T47D (cell line): ENCODE measurements around the gene CACNA2D4.

Experiments
- DNase-seq, 2 experiments: peaks; one replicate each; pipeline versions ENCODE4 v3.0.0 to v3.0.0-alpha.2; 2011 to 2012; ENCODE audit warnings: low read depth in 1 of 2, low spot score in 1 of 2
- JUND ChIP-seq: IDR thresholded peaks from 2 replicates; pipeline ENCODE4 v1.6.1; 2012; ENCODE audit warnings: low read depth
- in situ Hi-C: cut with HindIII; loops from 2 replicates; pipeline ENCODE4 v1.10.0; 2016; ENCODE audit warnings: low sequenced_read_pairs, low pct_unique_long_range_greater_than_20kb

CACNA2D4 gene

DNA sequence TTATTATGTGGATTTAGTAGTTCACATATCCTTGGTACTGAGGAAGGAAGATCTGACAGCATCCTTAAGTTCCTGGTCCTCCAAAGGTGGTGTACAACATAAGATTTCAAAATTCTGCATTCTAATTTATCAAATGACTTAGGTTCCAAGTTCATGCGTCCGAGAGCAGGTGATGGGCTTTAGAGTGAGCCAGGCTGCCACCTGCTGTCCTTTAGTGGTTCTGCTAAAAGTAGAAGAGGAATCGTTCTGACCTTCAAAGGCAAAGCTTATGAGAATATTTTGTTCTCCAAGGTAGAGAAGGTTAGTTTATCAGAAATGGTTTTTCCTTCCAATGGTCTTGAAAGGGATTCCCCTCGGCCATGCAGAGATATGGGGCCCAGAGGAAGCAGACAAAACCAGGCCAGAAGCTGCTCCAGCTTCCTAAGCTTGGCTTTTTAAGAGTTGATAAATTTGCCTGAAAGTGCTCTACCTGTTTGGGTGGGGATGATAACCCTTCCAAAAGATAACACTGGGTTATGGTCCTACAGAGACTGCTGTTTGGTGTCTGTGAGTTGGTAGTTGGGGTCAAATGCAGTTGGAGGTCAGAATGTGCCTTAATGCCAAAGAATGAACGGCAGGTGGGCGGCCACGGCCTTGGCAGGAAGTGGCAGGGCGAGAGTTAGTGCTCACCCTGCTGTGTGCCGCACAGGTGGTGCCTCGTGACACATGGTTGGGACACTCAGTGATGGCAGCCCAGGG, 127.2 kb downstream of the CACNA2D4 start:
- in situ Hi-C loops = no loop called here
- no peak for TF ChIP-seq JUND
- DNase-seq = peak; percentile 70 to 77

DNA sequence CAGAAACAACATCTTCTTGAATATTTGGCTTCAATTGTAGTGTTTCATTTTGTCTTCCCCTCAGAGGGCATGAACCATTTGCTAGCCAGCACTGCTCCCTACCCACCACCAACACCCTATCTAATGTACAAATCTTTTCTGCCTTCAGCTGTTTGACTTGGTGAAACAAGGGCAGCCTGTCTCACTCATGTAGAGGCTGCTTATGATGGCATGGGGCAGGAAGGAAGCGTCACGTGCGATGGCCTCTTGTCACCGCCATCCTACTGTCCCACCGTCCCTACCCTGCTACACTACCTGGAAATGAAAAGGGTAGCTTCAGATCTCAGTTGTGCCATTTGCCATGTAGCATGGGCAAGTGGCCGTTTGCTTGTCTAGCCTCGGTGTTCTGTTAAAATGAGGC, 128.0 kb downstream of the CACNA2D4 start:
- no peak for TF ChIP-seq JUND
- no peak for DNase-seq
- in situ Hi-C loops = no loop called here

DNA sequence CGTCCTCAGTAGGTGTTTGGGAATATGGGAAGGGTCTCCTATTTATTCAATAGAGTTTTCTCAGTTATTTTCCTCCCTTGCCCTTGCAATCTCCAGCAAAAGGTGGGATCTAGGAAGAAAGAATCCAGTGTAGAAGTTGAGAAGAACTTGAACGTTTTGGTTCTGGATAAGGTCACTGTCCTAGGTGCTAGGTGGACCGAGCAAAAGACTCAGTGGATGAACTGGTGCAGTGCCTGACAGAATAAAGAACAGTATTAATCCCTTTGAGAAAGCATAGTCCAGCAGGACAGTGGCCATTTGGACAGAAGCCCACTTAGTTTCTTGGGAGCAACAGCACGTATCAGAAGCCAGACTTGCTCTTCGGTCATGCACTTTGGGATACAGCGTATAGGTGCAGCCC, 130.7 kb downstream of the CACNA2D4 start:
- no peak for DNase-seq
- in situ Hi-C loops = no loop called here
- TF ChIP-seq JUND = no peak

DNA sequence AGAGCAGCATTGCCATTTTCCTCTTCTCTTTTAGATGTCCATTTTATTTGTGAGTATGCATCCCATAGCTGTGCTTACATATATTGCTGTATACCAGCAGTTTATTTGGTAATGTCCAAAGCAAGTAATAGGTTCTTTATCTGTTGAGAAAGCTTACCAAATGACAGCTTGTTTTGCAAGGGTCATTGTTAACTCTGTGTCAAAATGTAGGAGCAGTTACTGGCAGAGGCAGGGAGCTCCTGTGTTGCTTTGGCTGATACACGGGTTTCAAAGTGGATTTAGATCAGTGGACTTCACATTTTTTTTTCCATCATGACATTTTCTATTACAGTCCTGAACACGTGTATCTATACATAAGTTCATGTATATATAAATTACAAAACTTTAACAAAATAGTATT, 136.2 kb downstream of the CACNA2D4 start:
- no peak for TF ChIP-seq JUND
- in situ Hi-C loops = no loop called here
- DNase-seq = no peak

DNA sequence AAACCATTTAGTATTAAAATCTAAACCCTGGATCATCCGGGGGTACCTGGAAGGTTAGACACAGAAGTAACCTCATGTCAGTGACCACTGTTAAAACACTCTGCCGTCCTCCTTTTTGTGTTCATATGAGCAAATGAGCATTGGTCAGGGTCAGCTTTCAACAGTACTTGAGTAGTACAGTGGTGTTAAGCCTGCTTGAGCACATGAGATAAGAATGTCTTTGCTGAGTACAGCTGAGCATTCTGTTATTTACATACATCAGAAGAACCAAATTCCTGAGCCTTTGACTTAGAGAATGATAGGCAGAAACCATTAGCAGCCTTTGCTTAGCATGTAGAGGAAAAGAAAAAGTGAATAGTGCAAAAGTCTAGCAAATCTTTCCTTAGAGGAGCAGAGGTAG, 136.7 kb downstream of the CACNA2D4 start:
- in situ Hi-C loops = no loop called here
- no peak for TF ChIP-seq JUND
- DNase-seq = no peak

DNA sequence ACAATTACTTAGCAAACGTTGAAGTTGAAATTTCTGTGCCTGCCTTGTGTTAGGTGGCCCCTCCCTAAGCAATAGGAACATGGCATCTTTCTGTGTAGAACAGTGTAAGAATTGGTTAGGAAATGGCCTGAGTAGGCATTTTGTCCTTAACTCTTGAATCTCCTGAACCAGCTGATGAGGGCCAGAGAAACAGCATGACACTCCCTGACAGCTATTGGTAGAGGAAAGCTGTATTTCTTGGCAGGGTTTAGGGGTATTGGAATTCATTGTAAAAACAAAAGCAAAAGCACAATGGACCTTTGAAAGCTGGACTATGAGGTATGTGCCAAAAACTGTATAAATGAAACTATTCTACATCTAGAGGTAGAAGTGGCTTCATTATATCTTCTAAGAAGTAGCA, 138.7 kb downstream of the CACNA2D4 start:
- DNase-seq = no peak
- in situ Hi-C loops = no loop called here
- TF ChIP-seq JUND = no peak

DNA sequence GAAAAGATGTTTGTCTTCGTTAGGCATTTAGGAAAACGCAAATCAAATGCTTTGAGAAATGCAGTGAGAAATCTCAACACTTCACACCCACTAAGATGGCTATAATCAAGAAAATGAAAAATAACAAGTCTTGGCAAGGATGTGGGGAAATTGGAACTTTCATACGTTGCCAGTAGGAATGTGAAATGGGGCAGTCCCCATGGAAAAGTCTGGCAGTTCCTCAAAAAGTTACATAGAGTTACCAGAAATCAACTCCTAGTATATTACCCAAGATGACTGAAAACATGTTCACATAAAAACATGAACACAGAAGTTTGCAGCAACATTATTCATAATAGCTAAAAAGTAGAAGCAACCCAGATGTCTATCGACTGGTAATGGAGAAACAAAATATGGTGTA, 139.5 kb downstream of the CACNA2D4 start:
- in situ Hi-C loops = no loop called here
- DNase-seq = no peak
- TF ChIP-seq JUND = no peak

DNA sequence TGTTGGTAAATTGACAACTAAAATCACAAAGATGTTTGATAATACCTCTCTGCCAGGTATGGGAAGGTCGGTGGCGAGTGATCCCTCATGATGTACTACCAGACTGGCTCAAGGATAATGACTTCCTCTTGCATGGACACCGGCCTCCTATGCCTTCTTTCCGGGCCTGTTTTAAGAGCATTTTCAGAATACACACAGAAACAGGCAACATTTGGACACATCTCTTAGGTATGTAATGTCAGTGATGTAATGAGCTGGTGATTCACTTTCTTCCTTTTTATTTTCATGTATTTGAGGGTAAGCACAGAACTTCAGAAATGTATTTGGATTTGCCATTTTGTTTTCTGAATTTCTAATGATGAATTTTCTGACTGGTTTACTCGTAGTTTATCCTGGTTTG, 140.7 kb downstream of the CACNA2D4 start:
- TF ChIP-seq JUND = no peak
- in situ Hi-C loops = no loop called here
- DNase-seq = no peak

DNA sequence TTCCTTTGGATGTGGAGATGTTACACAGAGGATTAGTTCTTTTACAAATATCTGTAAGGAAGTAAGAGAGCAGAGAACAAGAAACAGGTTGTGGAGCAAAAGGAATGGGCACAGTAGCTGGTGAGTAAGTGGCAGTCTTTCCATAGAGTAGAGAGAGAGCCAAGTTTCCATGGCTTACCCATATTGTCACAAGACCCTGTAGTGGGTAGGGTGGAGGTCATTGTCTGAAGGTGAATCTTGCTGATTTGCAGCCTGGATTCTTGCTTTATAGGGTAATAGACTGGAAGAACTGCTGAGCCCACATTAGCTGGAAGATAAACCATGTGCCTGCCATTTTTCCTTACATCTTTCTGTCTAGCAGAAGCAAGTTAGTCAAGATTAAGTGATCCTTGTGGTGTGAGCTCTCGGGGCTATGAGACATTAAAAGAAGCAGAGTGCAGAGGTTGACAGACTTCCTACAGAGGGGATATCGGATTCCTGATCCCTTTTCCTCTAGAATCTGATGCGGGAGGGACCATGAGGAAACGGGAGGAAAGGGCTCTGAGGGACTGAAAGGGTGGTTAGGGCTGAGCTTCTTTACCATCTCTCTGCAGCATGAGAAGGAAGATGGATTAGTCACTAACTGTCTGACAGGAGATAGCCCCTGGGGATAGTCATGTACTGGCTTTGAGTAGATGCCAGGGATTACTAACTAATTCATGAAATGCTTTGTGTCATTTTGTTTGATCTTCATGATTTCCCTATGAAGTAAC, 142.1 kb downstream of the CACNA2D4 start:
- no peak for TF ChIP-seq JUND
- no peak for DNase-seq
- in situ Hi-C loops = no loop called here

DNA sequence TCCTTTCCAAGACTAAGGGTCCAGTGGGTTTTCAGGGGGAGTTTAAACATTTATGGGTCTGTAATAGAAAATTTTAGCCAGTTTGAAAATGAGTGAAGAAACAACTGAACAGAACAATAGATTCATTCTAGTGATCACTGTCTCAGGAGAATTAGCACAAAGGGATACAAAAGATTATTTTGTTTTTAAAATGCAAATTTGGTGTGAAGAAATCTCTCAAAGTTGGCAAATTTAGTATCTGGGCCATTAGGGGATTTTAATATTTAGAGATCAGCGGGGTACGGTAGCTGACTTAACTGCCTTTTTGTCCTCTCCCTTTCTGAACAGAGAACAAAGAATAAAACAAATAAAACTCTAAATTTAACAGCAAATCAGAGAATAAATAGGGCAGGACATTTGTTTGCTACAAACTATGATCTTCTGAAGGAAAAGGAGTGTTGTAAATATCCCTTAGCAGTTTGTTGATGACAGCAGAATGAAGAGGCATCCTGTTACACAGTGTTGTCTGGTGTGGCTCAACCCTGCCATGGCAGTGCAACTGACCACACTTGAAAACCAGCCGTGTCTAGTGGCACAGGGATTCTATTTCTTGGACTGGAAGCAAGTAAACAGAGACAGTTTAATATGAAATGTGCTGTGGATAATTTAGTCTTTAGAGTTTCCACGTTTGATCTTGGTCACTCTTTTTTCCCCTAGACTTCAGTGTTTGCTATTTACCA, 144.4 kb downstream of the CACNA2D4 start:
- no peak for DNase-seq
- TF ChIP-seq JUND = no peak
- in situ Hi-C loops = no loop called here

DNA sequence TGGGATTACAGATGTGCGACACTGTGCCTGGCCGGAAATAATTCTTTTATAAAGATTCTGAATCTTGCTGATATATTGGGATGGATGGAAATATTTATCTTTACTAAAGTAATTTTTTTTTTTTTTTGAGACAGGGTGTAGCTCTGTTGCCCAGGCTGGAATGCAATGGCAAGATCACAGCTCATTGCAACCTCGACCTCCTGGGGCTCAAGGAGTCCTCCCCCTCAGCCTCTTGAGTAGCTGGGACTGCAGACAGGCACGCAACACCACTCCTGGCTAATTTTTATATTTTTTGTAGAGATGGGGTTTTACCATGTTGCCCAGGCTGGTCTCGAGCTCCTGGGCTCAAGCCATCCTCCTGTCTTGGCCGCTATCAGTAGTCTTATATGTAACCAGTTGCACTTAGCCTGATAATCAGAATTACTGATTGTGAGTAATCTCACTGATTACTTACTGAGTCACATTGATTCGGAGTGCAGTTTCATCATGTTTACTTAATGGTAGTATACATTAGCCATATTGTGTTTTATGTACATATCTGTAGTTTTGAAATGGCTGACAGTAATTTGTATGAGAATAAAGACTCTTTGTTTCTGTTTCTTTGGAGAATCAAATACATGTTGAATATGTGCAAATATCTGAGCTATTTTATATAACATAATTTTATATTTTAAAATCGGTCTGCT, 148.5 kb downstream of the CACNA2D4 start:
- DNase-seq = no peak
- TF ChIP-seq JUND = no peak
- in situ Hi-C loops = no loop called here

DNA sequence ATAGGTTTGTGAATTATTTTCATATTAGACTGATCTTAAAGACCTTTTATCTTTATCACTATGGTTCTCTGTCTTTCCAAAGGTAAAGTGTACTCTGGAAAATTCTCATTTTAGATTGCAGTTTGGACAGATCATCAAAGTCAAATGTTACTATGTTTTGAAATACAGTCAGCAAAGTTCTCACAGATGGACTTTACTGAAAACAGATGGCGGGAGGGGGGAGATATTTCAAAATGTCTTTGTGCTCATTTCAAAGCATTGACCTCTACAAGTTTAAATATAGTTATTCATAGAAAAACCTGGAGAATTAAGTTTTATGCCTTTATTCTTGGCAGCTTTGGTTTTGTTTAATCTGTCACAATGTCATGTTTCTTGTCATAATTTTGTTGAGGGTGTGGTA, 149.8 kb downstream of the CACNA2D4 start:
- no peak for DNase-seq
- in situ Hi-C loops = no loop called here

DNA sequence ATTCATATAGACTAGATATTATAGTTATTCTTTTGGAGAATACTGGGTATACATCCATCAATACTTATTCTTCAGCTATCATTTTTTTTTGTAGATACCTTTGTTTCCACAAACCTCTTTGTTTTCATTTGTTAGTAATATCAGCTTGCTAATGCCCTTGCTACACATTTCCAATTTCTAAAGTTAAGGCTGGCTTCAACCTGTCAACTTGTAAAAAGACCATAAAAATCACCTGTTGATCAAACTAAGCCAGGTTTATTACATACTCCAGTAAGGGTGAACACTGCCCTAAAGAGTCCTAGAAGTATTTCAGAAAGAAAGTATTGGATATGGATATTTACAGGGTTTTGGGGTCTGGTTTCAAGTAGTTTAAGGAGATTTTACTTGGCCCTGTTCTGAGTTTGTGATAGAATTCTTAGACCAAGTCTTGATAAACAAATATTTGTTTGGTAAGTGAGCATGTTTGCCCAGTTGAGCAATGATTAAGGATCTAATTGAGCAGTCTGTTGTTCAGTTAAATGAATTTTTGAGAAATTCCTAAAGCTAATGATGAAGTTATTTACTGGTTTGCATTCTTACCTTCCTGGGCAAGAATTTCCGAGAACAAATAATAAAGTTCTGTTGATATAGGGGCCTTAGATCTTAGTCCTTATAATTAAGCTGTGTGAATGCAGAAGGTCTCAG, 150.9 kb downstream of the CACNA2D4 start:
- DNase-seq = no peak
- no peak for TF ChIP-seq JUND
- in situ Hi-C loops = no loop called here

More for the DNA sequence above, 149.8 kb downstream of the CACNA2D4 start:
- no peak for TF ChIP-seq JUND
